ENCODE results near the gene ATP5MG. TPM values are rescaled to one million over a fixed set of nuclear protein-coding genes. Genes with fewer than 3 reads are reported as not detected.

The ATP5MG gene
- polyA plus RNA-seq, 3 donors, result 257 to 688 (median 648) TPM

GRCh38 chr11:118417801-118418200 lies 16.4 kb downstream of the ATP5MG start:
- no peak for TF ChIP-seq CTCF (IDR thresholded peaks at IDR 0.05)
- Histone ChIP-seq H3K4me1 (ENCODE audit: control insufficient read depth in 1 of 2, insufficient read depth in 2 of 2, low read length in 2 of 2) (peaks cover 17 to 19% of the 10 kb centered on the region in 2 donors), H3K27ac (ENCODE audit: low read depth in 1 of 2, low read length in 2 of 2) (no peak overlapping the region), H3K36me3 (replicated peaks in 1 of 2; ENCODE audit: control insufficient read depth in 1 of 2, insufficient read depth in 2 of 2, low read length in 2 of 2) (peaks cover 0 to 12% of the 10 kb centered on the region in 2 donors), H3K9ac (ENCODE audit: insufficient read depth, low read length, poor library complexity, severe bottlenecking) (no peak overlapping the region), H3K4me2 (replicated peaks; ENCODE audit: extremely low read depth, low read length, poor library complexity, severe bottlenecking) (no peak overlapping the region), H4K20me1 (ENCODE audit: insufficient read depth, low read length) (peaks cover 10% of the 10 kb centered on the region), H3K79me2 (ENCODE audit: insufficient read depth, low read length) (no peaks in the 10 kb centered on the region), H3K9me3 (replicated peaks in 1 of 2; ENCODE audit: control insufficient read depth in 1 of 2, insufficient read depth in 1 of 2, low read length in 2 of 2) (no peaks in the 10 kb centered on the region), H3K4me3 (replicated peaks in 1 of 3; ENCODE audit: low read depth in 2 of 3, low read length in 3 of 3) (no peak overlapping the region), H3K27me3 (ENCODE audit: control insufficient read depth in 2 of 2, insufficient read depth in 2 of 2, low read length in 2 of 2) (no peaks in the 10 kb centered on the region), H2AFZ (ENCODE audit: insufficient read depth, low read depth, low read length, poor library complexity, severe bottlenecking) (no peak overlapping the region)
- Mint-ChIP-seq H3K27me3 (ENCODE audit: low read depth in 3 of 3) (peaks cover 0 to 8% (median 0%) of the 10 kb centered on the region in 3 donors), H3K4me3 (no peak overlapping the region), H3K9me3 (no peaks in the 10 kb centered on the region), H3K27ac (no peak overlapping the region), H3K36me3 (peaks cover 0 to 9% of the 10 kb centered on the region in 2 donors), H3K4me1 (no peaks in the 10 kb centered on the region)
- intact Hi-C loops (cut with micrococcal nuclease), result no loop called here
- DNase-seq, result no peak
- WGBS (ENCODE audit: insufficient coverage), result 71% methylated on average over 1 of the region's 4 CpGs

GRCh38 chr11:118418766-118419165 lies 17.4 kb downstream of the ATP5MG start:
- intact Hi-C loops (cut with micrococcal nuclease), result no loop called here
- Histone ChIP-seq H3K9me3 (replicated peaks in 1 of 2; ENCODE audit: control insufficient read depth in 1 of 2, insufficient read depth in 1 of 2, low read length in 2 of 2) (no peaks in the 10 kb centered on the region), H3K27me3 (ENCODE audit: control insufficient read depth in 2 of 2, insufficient read depth in 2 of 2, low read length in 2 of 2) (no peaks in the 10 kb centered on the region), H4K20me1 (ENCODE audit: insufficient read depth, low read length) (peaks cover 10% of the 10 kb centered on the region), H3K79me2 (ENCODE audit: insufficient read depth, low read length) (no peaks in the 10 kb centered on the region), H3K4me1 (ENCODE audit: control insufficient read depth in 1 of 2, insufficient read depth in 2 of 2, low read length in 2 of 2) (peaks cover 17 to 19% of the 10 kb centered on the region in 2 donors), H3K4me3 (replicated peaks in 1 of 3; ENCODE audit: low read depth in 2 of 3, low read length in 3 of 3) (no peak overlapping the region), H3K36me3 (replicated peaks in 1 of 2; ENCODE audit: control insufficient read depth in 1 of 2, insufficient read depth in 2 of 2, low read length in 2 of 2) (peaks cover 0 to 3% of the 10 kb centered on the region in 2 donors), H3K4me2 (replicated peaks; ENCODE audit: extremely low read depth, low read length, poor library complexity, severe bottlenecking) (no peak overlapping the region), H3K27ac (ENCODE audit: low read depth in 1 of 2, low read length in 2 of 2) (no peak overlapping the region), H2AFZ (ENCODE audit: insufficient read depth, low read depth, low read length, poor library complexity, severe bottlenecking) (no peak overlapping the region), H3K9ac (ENCODE audit: insufficient read depth, low read length, poor library complexity, severe bottlenecking) (no peak overlapping the region)
- no peak overlapping the region for H3K4me3 Mint-ChIP-seq
- peaks cover 0 to 8% (median 0%) of the 10 kb centered on the region in 3 donors for H3K27me3 Mint-ChIP-seq (ENCODE audit: low read depth in 3 of 3)
- DNase-seq, result no peak
- no peaks in the 10 kb centered on the region for H3K4me1 Mint-ChIP-seq
- H3K36me3 Mint-ChIP-seq, result peaks cover 0 to 3% of the 10 kb centered on the region in 2 donors
- H3K9me3 Mint-ChIP-seq, result no peaks in the 10 kb centered on the region
- no peak for TF ChIP-seq CTCF (IDR thresholded peaks at IDR 0.05)
- no peak overlapping the region for H3K27ac Mint-ChIP-seq
- WGBS (ENCODE audit: insufficient coverage), result 96% methylated on average over 3 of the region's 5 CpGs
